ENCODE data around the gene SAFB2. TPM values are rescaled to one million over a fixed set of nuclear protein-coding genes. Genes with fewer than 3 reads are reported as not detected.
A peak's percentile ranks its signal among the peaks of the same experiment; 100 is the strongest.

The SAFB2 gene
- total and polyA plus RNA-seq, 10 of the 15 experiments (the other 5 are each of a cell fraction or from before 2014, with no cell fraction given): 4.5 to 89.2 (median 42.9) TPM

GRCh38 chr19:5624741-5625278, 2.2 kb upstream of the SAFB2 start:
- intact Hi-C loops (cut with micrococcal nuclease; ENCODE audit: unreplicated experiment) (loop anchor here (5.0 kb wide), 1 partner anchor 62 kb away; no protein-coding TSS in a partner anchor), in situ Hi-C loops (cut with MboI) (no loop called here)
- FAIRE-seq: no peak
- peaks cover 31% of the 10 kb centered on the region for H3K4me1 ChIP-seq (ENCODE audit: control insufficient read depth, insufficient read depth, low read length)
- peak overlapping the region; percentile 99 for H3K4me3 ChIP-seq
- ChIA-PET POLR2A (interaction anchor here (0.6 to 3.5 kb wide), 6 partner anchors 17 to 412 kb away, joined by 3 to 11 read pairs (median 4); no protein-coding TSS in a partner anchor), CTCF (interaction anchor here (1.2 kb wide), 1 partner anchor 62 kb away, joined by 3 read pairs; no protein-coding TSS in a partner anchor), SMC1A (ENCODE audit: uncharacterized antibody, unreplicated experiment) (interaction anchor here (0.7 to 2.0 kb wide), 3 partner anchors 10 to 64 kb away, joined by 3 to 4 read pairs (median 3); no protein-coding TSS in a partner anchor), RAD21 (ENCODE audit: unreplicated experiment) (no interaction called here)
- H3K9ac ChIP-seq (ENCODE audit: control insufficient read depth, insufficient read depth, low read length): peak overlapping the region; percentile 97
- BruUV-seq (replicated peaks): TSS peak; percentile 48
- TF ChIP-seq RAD51 (IDR thresholded peaks at IDR 0.05) (no peak), SIN3A (IDR thresholded peaks at IDR 0.05; ENCODE audit: low read depth, low read length) (0 out of 2 replicates have a peak, but pooled peaks have one; percentile 28)
- no peaks in the 10 kb centered on the region for H3K27me3 ChIP-seq (replicated peaks in 1 of 2; ENCODE audit: control insufficient read depth in 2 of 2, insufficient read depth in 2 of 2, low read length in 1 of 2)
- no peak overlapping the region for H2AFZ ChIP-seq (ENCODE audit: control insufficient read depth, low read depth, low read length)
- no peaks in the 10 kb centered on the region for H3K9me3 ChIP-seq (replicated peaks; ENCODE audit: control insufficient read depth, insufficient read depth, low read length)
- peaks cover 4 to 29% of the 10 kb centered on the region in 2 experiments for H3K36me3 ChIP-seq (ENCODE audit: control insufficient read depth in 2 of 2, insufficient read depth in 2 of 2, low read length in 1 of 2)
- WGBS (ENCODE audit: insufficient coverage, insufficient replicate concordance, low lambda C conversion rate, missing lambda C conversion rate): 17% methylated on average over 8 of the region's 8 CpGs
- peak overlapping the region; percentile 89 for H3K27ac ChIP-seq (ENCODE audit: control insufficient read depth, insufficient read depth)
- ATAC-seq: no peak
- peak overlapping the region; percentile 76 for H3K4me2 ChIP-seq (ENCODE audit: control insufficient read depth, insufficient read depth)
- peaks cover 11% of the 10 kb centered on the region for H4K20me1 ChIP-seq (ENCODE audit: control insufficient read depth, insufficient read depth)
- peaks cover 99% of the 10 kb centered on the region for H3K79me2 ChIP-seq (ENCODE audit: control insufficient read depth, insufficient read depth, low read length)
- DNase-seq (ENCODE audit: low read depth, low spot score): no peak

GRCh38 chr19:5624018-5624663, 1.6 kb upstream of the SAFB2 start:
- CTCF ChIA-PET: interaction anchor here (1.2 kb wide), 1 partner anchor 63 kb away, joined by 3 read pairs; no protein-coding TSS in a partner anchor
- Histone ChIP-seq H3K79me2 (ENCODE audit: control insufficient read depth, insufficient read depth, low read length) (peaks cover 97% of the 10 kb centered on the region), H3K27me3 (replicated peaks in 1 of 2; ENCODE audit: control insufficient read depth in 2 of 2, insufficient read depth in 2 of 2, low read length in 1 of 2) (no peaks in the 10 kb centered on the region), H3K9me3 (replicated peaks; ENCODE audit: control insufficient read depth, insufficient read depth, low read length) (no peaks in the 10 kb centered on the region), H3K9ac (ENCODE audit: control insufficient read depth, insufficient read depth, low read length) (peak overlapping the region; percentile 97), H3K4me2 (ENCODE audit: control insufficient read depth, insufficient read depth) (peak overlapping the region; percentile 76), H3K4me1 (ENCODE audit: control insufficient read depth, insufficient read depth, low read length) (peaks cover 31% of the 10 kb centered on the region), H4K20me1 (ENCODE audit: control insufficient read depth, insufficient read depth) (peaks cover 11% of the 10 kb centered on the region), H3K27ac (ENCODE audit: control insufficient read depth, insufficient read depth) (peak overlapping the region; percentile 89), H2AFZ (ENCODE audit: control insufficient read depth, low read depth, low read length) (no peak overlapping the region), H3K36me3 (ENCODE audit: control insufficient read depth in 2 of 2, insufficient read depth in 2 of 2, low read length in 1 of 2) (peaks cover 2 to 25% of the 10 kb centered on the region in 2 experiments; a peak in 3 of 4 replicates), H3K4me3 (peak overlapping the region; percentile 99)
- SMC1A ChIA-PET (ENCODE audit: uncharacterized antibody, unreplicated experiment): interaction anchor here (1.0 to 2.0 kb wide), 3 partner anchors 11 to 65 kb away, joined by 3 to 4 read pairs (median 3); no protein-coding TSS in a partner anchor
- BruUV-seq (replicated peaks): no TSS peak
- FAIRE-seq (no peak), DNase-seq (ENCODE audit: low read depth, low spot score) (no peak), ATAC-seq (no peak)
- TF ChIP-seq POLR2AphosphoS5 (IDR thresholded peaks at IDR 0.05; ENCODE audit: low read length) (peak; percentile 26; the same call in 1 of the 2 replicates), BCL11A (IDR thresholded peaks at IDR 0.05; ENCODE audit: low read depth, low read length) (no peak)
- RAD21 ChIA-PET (ENCODE audit: unreplicated experiment): no interaction called here
- intact Hi-C loops (cut with micrococcal nuclease; ENCODE audit: unreplicated experiment) (loop anchor here (5.0 kb wide), 1 partner anchor 63 kb away; no protein-coding TSS in a partner anchor), in situ Hi-C loops (cut with MboI) (no loop called here)
- POLR2A ChIA-PET: interaction anchor here (0.7 to 3.5 kb wide), 5 partner anchors 16 to 412 kb away, joined by 3 to 11 read pairs (median 5); no protein-coding TSS in a partner anchor
- WGBS (ENCODE audit: insufficient coverage, insufficient replicate concordance, low lambda C conversion rate, missing lambda C conversion rate): under 1% methylated on average over 20 of the region's 20 CpGs
